NCI-H526 treated with DMSO at 0.1 percent for 48 hours (cell line): Measurements from ENCODE around the gene TWF2.

Experiments used
- DNase-seq: peaks from one replicate; lab custom pipeline; 2025; lab: John Stamatoyannopoulos, UW

TWF2 gene

DNA sequence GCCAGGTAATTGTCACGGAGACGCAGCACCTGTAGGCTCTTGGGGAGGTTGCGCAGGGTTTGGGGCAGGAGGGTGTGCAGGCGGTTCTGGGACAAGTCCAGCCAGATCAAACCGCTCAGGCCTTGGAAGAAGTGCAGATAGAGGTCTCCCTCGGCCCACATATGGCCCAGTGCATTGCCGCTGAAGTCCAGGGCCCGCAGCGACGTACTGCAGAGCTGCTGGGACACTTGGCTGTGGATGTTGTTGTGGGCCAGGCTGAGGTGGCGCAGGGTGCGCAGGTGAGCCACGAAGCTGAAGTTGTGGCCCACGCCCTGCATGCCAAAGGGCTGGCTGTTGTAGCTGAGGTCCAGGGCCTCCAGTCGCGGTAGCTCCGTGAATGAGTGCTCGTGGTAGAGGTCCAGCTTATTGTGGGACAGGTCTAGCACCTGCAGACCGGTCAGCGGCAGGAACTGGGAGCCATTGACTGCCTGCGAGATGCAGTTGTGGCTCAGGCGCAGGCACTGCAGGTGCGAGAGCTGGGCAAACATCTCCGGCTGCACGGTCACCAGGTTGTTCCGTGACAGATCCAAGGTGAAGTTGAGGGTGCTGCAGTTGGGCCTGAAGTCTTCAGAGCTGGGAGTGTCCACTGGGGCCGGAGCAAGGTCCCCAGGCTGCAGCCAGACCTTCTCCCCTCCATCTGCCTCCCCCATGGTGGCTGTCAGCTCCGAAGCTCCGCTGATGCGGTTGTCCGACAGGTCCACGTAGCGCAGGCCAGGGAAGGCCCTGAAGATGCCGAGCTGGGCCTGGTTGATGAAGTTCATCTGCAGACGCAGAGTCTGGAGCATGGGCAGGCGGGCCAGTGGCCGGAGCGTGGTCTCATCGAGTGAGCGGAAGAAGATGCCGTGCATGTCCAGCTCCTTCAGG lies 16.4 kb downstream of the TWF2 start:
- DNase-seq, result no peak

DNA sequence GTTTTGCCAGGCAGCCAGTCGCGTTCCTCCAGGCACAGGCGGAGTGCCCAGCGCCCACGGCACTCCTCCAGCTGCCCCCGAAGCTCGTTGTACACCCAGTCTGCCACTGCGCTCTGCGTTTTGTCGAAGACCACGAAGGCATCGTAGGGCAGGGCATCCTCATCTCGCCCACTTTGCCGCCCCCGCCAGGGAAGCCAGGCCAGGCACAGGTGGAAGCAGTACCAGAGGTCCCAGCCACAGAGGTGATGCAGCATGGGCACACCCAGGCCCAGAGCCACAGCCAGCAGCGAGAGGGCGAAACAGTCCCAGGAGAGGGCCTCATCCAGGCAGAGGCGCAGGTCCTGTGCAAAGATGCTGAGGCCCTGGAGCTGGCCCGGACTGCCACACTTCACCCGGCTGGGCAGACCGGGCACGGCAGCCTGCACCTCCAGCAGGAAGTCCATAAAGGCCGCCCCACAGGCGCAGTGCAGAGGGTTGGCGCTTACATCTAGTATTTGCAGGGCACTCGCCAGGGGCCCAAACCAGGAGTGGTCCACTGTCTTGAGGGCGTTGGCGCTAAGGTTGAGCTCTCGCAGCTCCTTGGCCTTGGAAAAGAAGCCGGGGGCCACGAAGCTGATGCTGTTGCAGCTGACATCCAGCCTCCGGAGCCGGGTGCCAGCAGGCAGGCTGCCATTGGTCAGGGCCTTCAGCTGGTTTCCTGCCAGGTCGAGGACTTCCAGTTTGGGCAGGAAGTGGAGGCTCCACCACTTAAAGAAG lies 17.2 kb downstream of the TWF2 start:
- DNase-seq, result no peak

DNA sequence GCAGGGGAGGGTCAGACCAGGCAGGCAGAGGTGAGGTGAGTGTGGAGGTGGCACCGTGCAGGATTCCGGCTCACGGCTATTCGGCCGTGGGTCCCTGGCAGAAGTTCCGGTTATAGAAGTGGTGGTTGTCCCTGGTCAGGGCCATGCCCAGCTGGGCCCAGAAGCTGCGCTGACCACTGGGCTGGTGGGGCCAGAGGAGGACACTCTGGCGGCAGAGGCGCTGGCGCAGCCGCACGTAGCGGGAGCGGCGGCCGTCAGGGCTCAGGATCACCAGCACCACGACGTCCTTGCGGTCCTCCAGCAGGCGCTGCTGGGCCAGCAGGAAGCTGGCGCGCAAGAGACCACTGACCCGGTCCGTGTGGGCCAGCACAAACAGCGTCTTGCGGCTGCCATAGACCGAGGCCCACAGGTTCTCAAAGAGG lies 17.8 kb downstream of the TWF2 start:
- DNase-seq, result no peak

DNA sequence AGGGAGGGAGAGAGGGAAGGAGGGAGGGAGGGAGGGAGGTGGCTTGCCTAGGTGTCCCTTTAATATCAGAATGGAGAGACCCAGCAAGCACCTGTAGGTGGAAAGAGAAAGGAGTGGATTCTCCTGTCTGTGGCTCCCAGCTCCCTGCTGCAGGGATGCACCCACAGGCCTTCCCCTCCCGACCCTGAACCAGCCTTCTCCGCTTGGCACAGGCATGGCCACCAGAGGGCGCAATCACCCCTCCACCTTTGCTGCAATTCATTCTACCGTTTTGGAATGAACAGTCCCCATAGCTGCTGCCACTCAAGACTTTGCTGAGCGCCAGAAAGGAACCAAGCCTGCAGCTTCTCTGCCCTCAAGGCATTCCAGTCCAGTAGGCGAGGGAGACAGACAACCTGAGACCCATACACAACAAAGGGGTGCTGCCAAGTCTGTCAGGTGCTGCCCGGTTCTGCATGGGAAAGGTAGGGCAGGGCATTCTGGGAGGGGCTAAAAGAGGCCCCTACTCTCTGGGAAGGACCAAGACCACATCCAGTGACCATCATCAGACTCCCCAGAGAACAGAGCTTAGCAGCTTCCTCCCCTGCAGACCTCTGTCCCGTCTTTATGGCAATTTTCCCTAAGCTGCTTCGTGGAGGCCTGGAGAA lies 18.5 kb downstream of the TWF2 start:
- peak; percentile 47 for DNase-seq

DNA sequence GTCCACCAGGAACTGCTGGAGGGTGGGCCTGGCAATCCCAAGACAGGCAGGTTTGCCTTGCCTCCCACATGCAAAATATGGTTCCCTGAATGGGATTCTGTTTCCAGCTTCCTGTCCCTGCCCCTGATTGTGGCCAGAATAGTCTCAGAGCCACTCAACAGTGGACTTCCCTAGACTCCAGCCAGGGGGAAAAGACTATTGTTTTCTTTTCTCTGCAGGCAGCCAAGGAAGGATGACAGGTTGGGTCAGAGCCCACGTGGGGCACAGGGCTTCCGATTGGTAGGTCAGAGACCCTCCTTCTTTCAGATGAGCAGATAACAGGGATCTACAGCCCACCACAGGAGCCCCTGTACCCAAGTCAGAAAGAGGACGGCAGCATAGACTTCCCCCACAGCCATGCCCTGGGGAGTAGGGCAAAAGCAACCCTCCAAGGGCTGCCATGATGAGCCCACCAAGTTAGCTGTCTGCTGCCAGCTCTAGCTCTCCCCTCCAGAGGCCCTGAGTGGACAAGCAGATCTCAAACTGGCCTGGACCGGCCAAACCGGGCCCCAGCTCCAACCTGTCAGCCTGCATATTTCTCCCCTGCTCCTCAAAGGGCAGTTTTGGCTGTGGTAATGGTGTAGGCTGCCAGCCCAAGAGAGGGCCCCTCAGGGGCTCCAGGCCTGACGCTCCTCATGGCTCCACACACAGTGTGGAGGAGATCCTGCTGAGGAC lies 19.9 kb downstream of the TWF2 start:
- no peak for DNase-seq

DNA sequence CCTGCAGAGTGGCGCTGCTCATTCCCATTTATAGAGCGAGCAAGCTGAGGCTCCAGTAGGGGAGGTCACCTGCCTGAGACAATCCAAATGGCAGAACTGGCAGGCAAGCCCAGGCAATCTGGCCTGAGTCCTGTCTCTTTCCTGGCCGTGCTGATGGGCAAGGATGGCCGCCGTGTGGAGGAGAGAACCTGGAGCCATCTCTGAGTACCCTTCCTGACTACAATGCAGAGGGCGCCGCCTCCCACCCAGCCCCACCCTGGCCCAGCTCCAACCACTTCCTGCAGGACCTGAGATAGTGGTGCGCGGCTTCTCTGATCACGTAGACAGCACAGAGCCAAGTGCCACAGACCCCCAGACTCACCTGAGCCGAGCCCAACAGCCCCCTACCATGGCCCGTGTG lies 20.5 kb downstream of the TWF2 start:
- DNase-seq, result no peak

DNA sequence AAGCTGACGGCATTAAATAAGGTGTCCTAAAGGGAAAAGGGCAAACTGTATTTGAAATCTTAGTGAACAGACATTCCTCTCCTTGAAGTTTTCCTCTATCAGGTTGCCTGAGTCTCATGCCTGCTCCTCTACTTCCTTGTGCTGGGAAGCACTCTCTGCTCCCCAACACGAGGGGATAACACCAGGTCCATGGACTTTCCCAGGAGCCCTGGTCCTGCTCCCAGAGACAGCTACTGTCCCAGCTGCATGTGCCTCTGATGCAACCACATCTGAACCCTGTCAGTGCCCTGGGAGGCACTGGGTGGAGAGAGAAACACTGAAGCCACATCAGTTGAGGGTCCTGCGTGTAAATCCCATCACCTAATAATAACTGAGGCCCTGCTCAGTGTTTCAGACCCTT lies 20.9 kb downstream of the TWF2 start:
- no peak for DNase-seq

DNA sequence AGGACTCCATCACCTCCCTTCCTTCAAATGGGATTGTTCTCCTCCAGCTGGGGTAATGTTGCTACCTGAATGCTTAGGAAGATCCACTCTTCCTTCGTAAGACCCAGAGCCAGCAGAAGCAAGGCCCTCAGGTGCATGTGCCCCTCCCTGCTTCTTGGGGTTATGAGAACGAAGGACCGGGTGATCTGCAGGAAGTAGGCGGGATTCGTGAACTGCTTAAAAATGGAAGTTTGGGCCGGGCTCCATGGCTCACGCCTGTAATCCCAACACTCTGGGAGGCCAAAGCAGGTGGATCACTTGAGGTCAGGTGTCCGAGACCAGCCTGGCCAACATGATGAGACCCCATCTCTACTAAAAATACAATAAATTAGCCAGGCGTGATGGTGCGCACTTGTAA lies 21.6 kb downstream of the TWF2 start:
- DNase-seq, result no peak

DNA sequence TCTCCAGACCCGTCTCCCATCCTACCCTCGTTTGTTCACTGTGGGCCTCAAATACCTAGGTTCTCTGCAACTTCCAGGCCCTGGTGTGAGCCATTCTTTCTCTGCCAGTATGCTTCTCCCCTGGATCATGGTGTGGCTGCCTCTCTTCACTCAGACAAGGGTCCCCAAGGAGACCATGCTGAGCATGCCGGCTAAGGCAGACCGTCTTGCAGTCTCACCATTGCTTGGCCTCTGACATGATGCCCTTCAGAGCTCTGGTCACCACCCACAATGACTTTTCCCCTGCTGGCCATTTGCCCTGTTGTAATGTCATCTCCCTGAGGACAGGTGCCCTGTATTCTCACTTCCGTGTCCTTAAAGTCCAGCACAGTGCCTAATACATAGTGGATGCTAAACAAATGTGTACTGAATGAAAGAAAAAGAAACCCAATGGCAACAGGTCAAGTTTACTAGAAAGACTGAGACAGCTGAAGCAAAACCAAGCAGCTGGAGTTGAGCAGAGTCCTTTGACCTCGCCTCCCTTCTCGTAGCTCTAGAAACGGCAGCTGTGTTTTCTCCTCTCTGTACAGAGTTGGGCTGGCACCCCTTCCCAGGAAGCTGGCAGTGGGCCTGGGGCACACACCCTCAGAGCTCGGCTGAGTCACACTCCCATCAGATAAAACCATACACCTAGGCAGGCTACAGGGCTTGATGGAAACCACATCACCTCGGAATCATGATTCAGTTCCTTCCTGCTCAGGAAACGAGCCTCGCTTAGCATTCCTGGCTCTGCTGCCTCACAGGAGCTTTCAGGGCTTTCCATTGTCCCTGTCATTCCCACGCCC lies 22.2 kb downstream of the TWF2 start:
- no peak for DNase-seq

DNA sequence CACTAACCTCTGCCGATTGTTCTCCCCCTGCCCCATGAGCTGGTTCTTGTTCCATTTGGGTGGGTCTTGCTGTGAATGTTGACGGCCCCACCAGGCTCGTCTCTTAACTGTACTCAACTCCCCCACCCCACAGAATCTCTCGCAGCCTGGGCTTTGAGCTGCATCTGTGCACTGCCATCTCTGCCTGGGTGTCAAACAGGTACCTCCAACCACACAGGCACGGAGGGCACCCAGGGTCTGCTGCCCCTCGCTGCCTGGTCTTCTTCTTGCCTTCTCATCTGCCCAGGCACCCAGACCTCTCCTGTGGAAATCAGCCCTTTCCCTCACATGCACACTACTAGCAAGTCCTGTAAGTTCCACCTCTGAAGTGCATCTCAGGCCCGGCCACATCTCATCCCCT lies 23.6 kb downstream of the TWF2 start:
- no peak for DNase-seq

DNA sequence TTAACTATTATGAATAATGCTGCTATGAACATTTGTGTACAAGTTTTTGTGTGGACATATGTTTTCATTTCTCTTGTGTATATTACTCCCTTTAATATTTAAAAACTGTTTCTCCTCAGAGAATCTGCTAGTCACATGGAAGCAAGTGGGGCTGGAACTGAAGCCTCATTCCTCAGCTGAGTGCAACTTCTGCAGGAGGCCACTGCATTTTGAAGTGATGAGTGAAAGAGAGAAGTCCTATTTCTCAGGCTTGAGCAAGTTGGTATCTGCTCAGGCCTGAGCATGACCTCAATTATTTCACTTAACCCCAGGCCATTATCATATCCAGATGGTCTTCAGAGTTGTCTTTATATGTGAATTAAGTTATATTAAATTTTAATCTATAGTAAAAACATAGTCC lies 25.1 kb downstream of the TWF2 start:
- no peak for DNase-seq

DNA sequence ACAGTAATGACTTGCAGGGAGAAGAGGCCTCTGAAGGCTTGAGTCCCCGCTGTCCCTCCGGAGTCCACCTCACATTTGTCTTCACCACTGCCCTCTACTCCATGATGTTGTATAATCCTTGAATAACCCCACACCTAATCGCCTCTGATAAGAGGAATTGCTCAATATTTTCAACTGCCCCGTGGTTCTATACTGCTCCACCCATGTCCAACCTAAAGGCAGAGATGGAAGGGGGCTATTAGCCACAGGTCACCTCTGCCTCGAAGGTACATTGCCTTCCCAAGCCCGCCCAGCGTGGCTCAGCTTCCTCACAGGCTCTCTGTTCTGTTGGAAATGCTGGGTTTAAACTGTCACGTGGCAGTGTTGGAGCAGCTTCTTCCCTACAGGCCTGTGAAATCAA lies 26.0 kb downstream of the TWF2 start:
- DNase-seq, result no peak

DNA sequence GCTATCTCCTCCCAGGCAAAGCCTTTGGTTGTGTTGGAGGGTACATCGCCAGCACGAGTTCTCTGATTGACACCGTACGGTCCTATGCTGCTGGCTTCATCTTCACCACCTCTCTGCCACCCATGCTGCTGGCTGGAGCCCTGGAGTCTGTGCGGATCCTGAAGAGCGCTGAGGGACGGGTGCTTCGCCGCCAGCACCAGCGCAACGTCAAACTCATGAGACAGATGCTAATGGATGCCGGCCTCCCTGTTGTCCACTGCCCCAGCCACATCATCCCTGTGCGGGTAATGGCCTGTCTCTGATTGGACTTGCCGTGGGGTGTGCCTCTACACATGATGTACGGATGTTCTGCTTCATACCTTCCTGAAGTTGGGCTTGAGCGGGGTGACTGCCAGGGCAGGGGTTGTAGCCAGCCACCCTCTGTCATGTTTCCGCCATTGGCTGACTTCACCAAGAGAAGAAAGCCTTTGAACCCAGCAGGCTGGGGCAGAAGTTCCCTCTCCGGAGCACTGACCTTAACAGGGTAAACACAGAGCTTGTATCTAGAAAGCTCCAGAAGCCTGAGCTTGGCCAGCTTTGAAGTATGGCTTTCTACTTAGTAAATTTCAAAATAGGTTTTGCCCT lies 27.6 kb downstream of the TWF2 start:
- DNase-seq, result no peak

DNA sequence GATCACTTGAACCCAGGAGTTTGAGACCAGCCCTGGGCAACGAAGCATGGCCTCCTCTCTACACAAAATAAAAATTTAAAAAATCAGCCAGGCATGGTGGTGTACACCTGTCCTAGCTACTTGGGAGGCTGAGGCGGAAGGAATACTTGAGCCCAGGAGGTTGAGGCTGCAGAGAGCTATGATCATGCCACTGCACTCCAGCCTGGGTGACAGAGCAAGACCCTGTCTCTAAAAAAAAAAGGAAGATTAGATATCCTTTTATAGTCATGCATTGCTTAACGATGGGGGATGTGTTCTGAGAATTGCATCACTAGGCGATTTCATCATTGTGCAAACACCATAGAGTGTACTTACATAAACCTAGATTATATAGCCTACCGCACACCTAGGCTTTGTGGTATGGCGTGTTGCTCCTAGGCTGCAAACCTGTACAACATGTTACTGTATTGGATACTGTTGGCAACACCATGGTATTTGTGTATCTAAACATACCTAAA lies 28.4 kb downstream of the TWF2 start:
- DNase-seq, result no peak

DNA sequence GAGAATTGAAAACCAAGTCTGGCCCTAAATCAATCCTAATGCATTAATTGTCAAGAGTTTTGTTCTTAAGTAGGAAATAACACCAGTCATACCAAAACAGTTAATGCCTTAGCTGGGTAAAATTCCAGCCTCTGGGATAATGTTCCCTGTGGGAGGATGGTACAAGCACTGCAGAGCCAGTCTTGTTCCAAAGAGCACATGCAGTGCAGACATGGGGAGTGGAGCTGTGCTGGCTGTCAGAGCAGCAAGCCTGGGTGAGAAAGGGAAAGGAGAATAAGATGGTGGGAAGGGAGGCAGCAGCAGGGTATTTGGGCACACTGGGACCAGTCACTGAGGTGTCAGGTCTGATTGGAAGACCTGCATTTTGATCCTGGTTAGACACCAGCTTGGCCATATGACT lies 28.9 kb downstream of the TWF2 start:
- DNase-seq, result no peak

DNA sequence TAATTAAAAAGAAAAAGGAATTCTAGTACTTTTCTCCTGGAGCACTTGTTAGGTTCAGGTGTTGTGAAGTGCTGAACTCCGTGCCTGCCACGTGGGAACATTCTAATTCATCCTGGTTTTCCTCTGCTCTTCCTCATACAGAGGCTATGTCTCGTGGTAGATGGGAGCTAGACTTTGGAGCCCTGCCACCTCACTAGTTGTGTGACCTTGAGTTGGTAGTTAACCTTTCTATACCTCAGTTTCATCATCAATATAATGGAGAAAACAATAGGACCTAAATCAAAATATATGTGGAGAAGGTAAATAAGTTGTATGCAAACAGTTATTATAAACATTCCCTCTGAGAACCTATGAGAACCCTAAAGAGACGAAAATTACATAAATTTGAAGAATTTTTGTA lies 30.4 kb downstream of the TWF2 start:
- no peak for DNase-seq

DNA sequence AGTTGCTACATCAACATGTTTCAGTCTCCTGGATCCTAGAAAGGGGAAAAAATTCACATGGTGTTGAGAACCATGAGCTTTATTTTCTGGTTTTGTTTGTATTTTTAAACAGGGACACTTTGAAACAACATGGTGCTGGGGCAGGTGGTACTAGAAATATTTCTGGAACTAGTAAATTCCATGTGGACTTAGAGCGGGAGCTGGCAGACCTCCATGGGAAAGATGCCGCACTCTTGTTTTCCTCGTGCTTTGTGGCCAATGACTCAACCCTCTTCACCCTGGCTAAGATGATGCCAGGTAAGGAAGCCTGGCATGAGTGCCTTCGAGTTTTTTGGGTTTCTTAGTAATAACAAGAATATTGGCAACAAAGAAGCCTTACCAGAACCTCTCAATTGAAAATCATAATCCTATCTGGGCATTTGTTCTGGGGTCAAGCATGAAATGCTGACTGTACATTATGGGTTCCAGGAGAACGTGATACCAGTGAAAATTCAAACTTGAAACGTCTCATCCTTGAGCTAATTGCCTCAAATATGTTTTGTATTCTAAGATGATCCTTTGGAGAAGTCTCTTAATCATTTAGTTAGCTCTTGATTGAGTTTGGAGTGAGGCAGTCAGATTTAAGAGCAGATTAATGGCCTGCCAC lies 33.1 kb downstream of the TWF2 start:
- no peak for DNase-seq

DNA sequence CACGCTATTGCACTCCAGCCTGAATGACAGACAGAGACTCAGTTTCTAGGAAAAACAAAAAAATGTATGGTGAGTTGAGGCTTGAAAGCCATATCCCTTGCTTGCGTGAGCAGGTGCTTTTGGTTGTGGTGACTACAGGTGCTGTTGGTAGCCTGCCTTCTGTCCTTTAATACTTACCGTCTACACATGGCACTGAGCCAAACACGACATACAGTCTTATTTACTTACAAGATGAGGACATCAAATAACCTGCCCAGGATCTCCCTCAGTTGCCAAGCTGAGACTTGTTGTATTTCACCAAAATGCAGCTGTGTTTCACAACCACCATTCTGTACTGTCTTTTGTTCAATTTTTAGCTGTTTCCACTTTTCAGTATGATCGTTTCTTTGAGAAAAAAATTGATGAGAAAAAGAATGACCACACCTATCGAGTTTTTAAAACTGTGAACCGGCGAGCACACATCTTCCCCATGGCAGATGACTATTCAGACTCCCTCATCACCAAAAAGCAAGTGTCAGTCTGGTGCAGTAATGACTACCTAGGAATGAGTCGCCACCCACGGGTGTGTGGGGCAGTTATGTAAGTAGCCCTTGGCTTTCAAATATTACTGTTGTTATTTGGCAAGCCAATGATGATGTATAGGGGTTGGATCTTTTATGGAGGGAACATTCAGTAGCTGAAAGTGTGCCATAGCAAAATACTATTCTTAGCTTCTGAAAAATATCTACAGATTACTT lies 34.5 kb downstream of the TWF2 start:
- DNase-seq, result no peak

DNA sequence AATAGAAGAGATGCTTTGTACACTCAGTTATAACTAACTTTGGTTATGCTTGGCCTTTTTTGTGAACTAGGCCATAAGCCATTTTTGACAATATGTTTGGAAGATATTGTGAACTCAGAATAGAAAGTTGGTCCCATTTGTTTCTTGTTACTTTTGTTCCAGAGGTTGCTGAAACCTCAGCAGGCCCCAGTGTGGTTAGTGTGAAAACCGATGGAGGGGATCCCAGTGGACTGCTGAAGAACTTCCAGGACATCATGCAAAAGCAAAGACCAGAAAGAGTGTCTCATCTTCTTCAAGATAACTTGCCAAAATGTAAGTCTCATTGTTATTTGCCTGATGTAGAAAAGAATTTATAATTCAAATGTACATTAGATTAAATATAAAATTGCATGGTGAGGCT lies 35.3 kb downstream of the TWF2 start:
- no peak for DNase-seq
